Nephron (organoid): ENCODE results near the gene OR1E2.
"Not testable (repeated sequence)": the region's sequence is repeated elsewhere in the genome, so short reads cannot be mapped to it uniquely, and the experiment has no call there.

Experiments
- H3K27ac Mint-ChIP-seq, 3 experiments: 2 replicates each; pipeline ENCODE4 v1.8.0; 2020; ENCODE audit warnings: mixed read lengths in 3 of 3, mild to moderate bottlenecking in 2 of 3, moderate library complexity in 1 of 3
- H3K27me3 Mint-ChIP-seq: 2 replicates; pipeline ENCODE4 v1.8.0; 2021; ENCODE audit warnings: low read depth, mild to moderate bottlenecking, moderate library complexity, mixed read lengths
- H3K36me3 Mint-ChIP-seq: 2 replicates; pipeline ENCODE4 v1.8.0; 2020; ENCODE audit warnings: low read depth, mixed read lengths
- H3K4me1 Mint-ChIP-seq: 2 replicates; pipeline ENCODE4 v1.8.0; 2020; ENCODE audit warnings: mixed read lengths
- H3K4me3 Mint-ChIP-seq, 3 experiments: 2 replicates each; pipeline ENCODE4 v1.8.0; 2020; ENCODE audit warnings: mild to moderate bottlenecking in 3 of 3, mixed read lengths in 3 of 3, moderate library complexity in 2 of 3
- H3K9me3 Mint-ChIP-seq: 2 replicates; pipeline ENCODE4 v1.8.0; 2020; ENCODE audit warnings: mixed read lengths
- TF ChIP-seq, protein P1 (sequence below), 3 experiments: fragments of 200-600 bp; sonication (generic); IDR thresholded peaks; one replicate each; pipeline ENCODE4 v1.5.0; 2021; ENCODE audit warnings: antibody characterized with exemption in 3 of 3; ENCODE audit not compliant: unreplicated experiment in 3 of 3

OR1E2 gene

DNA sequence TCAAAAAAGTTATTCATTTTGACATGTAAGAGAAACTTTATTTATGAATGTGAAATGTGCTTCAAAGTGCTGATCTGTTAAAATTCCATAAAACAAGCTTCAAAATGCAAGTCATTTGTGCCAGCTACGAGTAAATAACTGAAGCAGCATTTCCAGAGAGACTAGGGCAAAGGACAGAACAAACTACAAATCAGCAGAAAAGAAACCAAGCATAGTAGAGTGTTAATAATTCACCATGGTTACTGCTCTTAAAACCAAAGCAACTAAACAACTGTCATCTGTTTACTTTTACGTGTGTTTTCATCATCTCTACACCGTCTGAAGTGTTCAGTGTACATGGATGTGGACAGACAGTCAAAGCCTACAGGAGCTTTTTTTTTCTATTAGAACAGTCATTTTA lies 40.6 kb upstream of the OR1E2 start:
- Mint-ChIP-seq H3K36me3 (no peaks in the 10 kb centered on the region), H3K4me3 (peak overlapping the region in 2 of 3 experiments; percentile 26 to 34), H3K4me1 (peaks cover 31% of the 10 kb centered on the region), H3K9me3 (no peaks in the 10 kb centered on the region), H3K27me3 (no peaks in the 10 kb centered on the region), H3K27ac (peak overlapping the region; percentile 84 to 90 (median 88))
- TF ChIP-seq, protein P1, sequence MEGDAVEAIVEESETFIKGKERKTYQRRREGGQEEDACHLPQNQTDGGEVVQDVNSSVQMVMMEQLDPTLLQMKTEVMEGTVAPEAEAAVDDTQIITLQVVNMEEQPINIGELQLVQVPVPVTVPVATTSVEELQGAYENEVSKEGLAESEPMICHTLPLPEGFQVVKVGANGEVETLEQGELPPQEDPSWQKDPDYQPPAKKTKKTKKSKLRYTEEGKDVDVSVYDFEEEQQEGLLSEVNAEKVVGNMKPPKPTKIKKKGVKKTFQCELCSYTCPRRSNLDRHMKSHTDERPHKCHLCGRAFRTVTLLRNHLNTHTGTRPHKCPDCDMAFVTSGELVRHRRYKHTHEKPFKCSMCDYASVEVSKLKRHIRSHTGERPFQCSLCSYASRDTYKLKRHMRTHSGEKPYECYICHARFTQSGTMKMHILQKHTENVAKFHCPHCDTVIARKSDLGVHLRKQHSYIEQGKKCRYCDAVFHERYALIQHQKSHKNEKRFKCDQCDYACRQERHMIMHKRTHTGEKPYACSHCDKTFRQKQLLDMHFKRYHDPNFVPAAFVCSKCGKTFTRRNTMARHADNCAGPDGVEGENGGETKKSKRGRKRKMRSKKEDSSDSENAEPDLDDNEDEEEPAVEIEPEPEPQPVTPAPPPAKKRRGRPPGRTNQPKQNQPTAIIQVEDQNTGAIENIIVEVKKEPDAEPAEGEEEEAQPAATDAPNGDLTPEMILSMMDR (IDR thresholded peaks at IDR 0.05; ENCODE audit: unreplicated experiment in 3 of 3), result no peak

DNA sequence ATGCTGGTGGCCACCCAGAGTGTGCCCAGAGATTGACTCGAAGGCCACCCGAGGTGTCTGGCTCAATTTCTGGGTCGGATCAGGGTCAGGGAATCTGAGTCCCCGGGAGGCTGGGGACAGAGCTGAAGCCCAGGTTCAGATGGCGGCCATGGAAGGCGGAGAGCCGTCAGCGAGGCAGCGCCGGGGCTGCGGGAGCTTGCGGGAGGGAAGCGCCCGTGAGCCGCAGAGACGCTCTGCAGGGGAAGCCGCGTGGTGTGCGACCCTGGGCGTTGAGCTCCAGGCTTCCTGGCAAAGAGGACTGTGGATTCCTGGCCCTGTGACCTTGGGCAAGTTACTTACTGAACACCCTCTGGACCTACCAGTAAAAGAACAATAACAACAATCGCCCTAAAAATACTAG lies 38.5 kb upstream of the OR1E2 start:
- TF ChIP-seq, protein P1 (IDR thresholded peaks at IDR 0.05; ENCODE audit: unreplicated experiment in 3 of 3), result no peak
- Mint-ChIP-seq H3K9me3 (no peaks in the 10 kb centered on the region), H3K4me3 (no peak overlapping the region), H3K4me1 (peaks cover 27% of the 10 kb centered on the region), H3K36me3 (no peaks in the 10 kb centered on the region), H3K27me3 (no peaks in the 10 kb centered on the region), H3K27ac (peak overlapping the region in 2 of 3 experiments; percentile 40 to 88)

DNA sequence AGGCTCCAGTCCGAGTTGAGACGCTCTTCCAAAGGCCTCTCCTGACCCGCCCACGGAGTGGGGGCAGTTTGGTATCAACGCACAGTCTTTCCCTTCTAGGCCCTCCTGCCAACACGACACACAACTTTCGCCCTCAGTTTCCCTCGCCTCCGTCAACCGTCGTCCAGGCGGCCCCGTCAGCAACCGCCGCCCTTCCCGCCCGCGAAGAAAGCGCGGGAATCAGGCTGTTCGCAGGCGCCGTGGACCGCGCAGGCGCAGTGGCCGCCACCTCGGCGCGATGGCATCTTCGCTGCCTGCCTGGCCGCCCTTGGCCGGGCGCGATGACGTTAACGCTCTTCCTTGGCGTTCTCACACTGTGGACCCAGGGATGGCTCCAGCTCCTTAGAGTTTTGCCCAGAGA lies 38.0 kb upstream of the OR1E2 start, which contains the start of gene SPATA22:
SPATA22 (minus strand) TSS at position 221 of the 400 bp plus-strand sequence. CDS start 2,494 bp downstream, outside the sequence.
- no peaks in the 10 kb centered on the region for H3K9me3 Mint-ChIP-seq
- TF ChIP-seq, protein P1 (IDR thresholded peaks at IDR 0.05; ENCODE audit: unreplicated experiment in 3 of 3), result no peak

DNA sequence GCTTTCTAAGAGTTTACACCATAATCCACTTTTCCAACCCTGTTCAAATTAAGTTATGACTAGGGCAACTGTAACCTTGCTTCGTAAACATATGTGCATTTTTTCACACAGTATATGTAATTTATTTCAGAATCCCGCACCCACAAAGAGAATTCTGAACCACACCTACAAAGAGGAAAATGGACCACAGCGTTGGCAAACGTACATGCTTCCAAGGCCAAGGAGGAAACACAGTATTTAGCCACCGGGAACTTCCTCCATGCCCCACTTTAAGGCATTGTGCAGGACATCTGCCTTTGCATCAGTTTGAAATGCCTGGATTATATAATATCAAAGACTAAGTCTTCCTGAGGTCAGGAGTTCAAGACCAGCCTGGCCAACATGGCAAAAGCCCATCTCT lies 35.9 kb upstream of the OR1E2 start:
- TF ChIP-seq, protein P1 (IDR thresholded peaks at IDR 0.05; ENCODE audit: unreplicated experiment in 3 of 3), result no peak
- peaks cover 8% of the 10 kb centered on the region for H3K4me1 Mint-ChIP-seq
- H3K9me3 Mint-ChIP-seq, result peaks cover 2% of the 10 kb centered on the region
- H3K27me3 Mint-ChIP-seq, result no peaks in the 10 kb centered on the region
- no peak overlapping the region for H3K4me3 Mint-ChIP-seq
- H3K36me3 Mint-ChIP-seq, result no peaks in the 10 kb centered on the region
- no peak overlapping the region for H3K27ac Mint-ChIP-seq

More for the DNA sequence above, 38.0 kb upstream of the OR1E2 start, which contains the start of gene SPATA22:
- Mint-ChIP-seq H3K4me3 (no peak within 1 kb of the TSS), H3K4me1 (peaks cover 27% of the 10 kb centered on the region), H3K27ac (peak within 1 kb of the TSS in 2 of 3 experiments; percentile 40 to 88), H3K27me3 (no peaks in the 10 kb centered on the region), H3K36me3 (no peaks in the 10 kb centered on the region)

DNA sequence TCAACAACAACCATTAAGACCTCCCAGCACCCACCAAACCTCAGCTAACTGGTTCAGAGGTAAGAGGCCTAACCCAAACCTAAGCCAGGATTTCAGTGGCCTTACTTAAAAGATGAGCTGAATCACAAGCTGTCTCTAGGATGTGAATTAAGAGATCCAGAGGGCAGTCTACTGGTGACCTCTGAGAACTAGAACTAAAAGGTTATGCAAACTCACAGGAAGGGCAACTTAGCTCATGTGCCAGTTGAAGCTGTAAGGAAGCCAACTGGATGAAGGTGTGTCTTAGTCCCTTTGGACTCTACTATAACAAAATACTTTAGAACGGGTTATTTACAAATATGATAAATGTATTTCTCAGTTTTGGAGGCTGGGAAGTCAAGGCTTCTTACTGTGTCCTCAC lies 32.7 kb upstream of the OR1E2 start:
- H3K9me3 Mint-ChIP-seq, H3K27me3 Mint-ChIP-seq, H3K4me1 Mint-ChIP-seq, H3K4me3 Mint-ChIP-seq, H3K27ac Mint-ChIP-seq, H3K36me3 Mint-ChIP-seq: not testable (repeated sequence)

DNA sequence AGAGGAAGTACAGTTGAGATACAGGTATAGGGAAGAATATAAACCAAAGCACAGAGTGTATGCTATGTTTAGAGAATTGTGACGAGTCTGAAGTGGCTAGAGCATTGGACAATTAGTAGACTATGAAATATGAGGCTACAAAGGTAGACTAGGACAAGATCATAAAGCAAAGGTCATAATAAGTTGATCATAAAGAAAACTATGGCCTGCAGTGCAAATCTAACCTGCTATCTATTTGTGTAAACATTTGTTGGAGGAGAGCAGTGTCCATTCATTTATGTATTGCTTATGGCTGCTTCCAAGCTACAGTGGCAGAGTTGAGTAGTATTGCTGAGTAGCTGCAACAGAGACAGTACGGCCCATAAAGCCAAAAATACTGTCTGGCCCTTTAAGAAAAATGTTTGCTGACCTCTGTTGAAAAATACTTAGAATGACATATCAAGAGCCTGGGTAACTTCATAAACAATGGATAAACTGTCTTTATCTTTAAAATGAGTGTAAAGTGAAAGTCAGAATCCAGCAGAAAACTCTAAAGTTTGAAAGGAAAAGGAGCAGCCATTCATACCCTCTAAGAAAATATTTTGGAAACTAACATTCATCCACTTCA lies 14.5 kb upstream of the OR1E2 start:
- no peaks in the 10 kb centered on the region for H3K9me3 Mint-ChIP-seq
- H3K27ac Mint-ChIP-seq, result no peak overlapping the region
- TF ChIP-seq, protein P1 (IDR thresholded peaks at IDR 0.05; ENCODE audit: unreplicated experiment in 3 of 3), result no peak
- no peaks in the 10 kb centered on the region for H3K4me1 Mint-ChIP-seq
- peaks cover 13% of the 10 kb centered on the region for H3K27me3 Mint-ChIP-seq
- H3K4me3 Mint-ChIP-seq, result no peak overlapping the region
- no peaks in the 10 kb centered on the region for H3K36me3 Mint-ChIP-seq
